ENCODE results near the gene NTRK3.

The NTRK3 gene

DNA sequence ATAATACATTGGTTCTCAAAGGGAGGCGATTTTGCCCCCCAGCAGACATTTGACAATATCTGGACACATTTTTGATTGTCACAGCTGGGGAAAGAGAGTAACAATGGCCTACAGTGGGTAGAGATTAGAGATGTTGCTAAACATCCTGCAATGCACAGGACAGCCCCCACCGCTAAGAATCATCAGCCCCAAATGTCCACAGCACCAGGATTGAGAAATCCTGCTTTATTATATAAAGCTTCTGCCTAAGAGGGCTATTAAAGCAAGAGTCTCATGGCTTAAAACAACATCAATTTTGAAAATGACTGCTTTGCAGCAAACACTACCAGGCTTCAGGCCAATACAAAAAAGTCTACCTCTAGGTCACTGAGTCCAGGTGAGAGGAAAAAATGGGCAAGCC is 68.2 kb downstream of the NTRK3 start:
- Histone ChIP-seq H3K36me3 (ENCODE audit: control insufficient read depth, insufficient read depth, low read length) (no peaks in the 10 kb centered on the region), H3K9ac (ENCODE audit: low read length) (no peak overlapping the region), H3K27me3 (ENCODE audit: control insufficient read depth, insufficient read depth, low read length) (no peaks in the 10 kb centered on the region), H3K9me3 (ENCODE audit: control insufficient read depth, low read length) (no peaks in the 10 kb centered on the region), H3K4me1 (ENCODE audit: control insufficient read depth, insufficient read depth, low read length) (no peaks in the 10 kb centered on the region), H3K4me3 (ENCODE audit: low read length) (no peak overlapping the region)

DNA sequence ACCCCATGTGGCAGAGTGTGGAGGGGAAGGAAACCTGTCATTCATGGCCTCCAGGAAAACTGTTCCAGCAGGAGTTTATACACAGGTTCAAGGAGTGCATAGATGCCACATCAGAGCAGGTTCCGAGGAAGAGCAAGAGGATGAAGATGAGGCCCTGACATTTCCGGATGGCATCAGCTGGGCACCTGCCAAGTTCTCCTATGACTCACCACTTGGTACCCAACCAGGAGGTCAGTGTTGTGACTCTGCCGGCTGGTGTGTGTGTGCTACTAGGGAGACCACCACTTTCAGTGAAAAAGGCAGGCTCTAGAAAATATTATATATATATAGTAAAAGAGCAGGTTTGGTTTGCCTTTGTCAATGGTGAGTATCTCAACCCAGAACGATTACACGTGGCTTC is 69.3 kb downstream of the NTRK3 start:
- Histone ChIP-seq H3K9ac (ENCODE audit: low read length) (no peak overlapping the region), H3K4me1 (ENCODE audit: control insufficient read depth, insufficient read depth, low read length) (no peaks in the 10 kb centered on the region), H3K27me3 (ENCODE audit: control insufficient read depth, insufficient read depth, low read length) (no peaks in the 10 kb centered on the region), H3K4me3 (ENCODE audit: low read length) (no peak overlapping the region), H3K36me3 (ENCODE audit: control insufficient read depth, insufficient read depth, low read length) (no peaks in the 10 kb centered on the region), H3K9me3 (ENCODE audit: control insufficient read depth, low read length) (no peaks in the 10 kb centered on the region)

DNA sequence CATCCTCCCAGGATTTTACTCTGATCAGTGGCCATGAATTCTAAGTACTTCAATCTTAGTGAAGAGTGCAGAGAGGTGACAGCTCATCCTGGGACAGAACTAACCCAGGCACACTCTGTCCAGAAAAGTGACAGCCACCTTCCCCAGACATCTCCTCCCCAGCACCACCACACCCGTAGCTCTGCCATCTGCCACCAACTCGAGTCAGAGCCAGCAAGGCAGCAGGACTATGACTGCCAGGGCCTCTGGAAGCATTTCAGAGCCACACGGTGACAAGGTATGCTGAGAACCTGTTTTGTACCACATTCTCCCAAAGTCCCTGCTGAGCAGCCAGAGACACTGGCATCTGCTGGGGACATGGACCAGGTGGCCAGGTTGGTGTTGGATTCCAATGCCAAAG is 71.0 kb downstream of the NTRK3 start:
- Histone ChIP-seq H3K36me3 (ENCODE audit: control insufficient read depth, insufficient read depth, low read length) (no peaks in the 10 kb centered on the region), H3K27me3 (ENCODE audit: control insufficient read depth, insufficient read depth, low read length) (no peaks in the 10 kb centered on the region), H3K4me1 (ENCODE audit: control insufficient read depth, insufficient read depth, low read length) (no peaks in the 10 kb centered on the region), H3K4me3 (ENCODE audit: low read length) (no peak overlapping the region), H3K9me3 (ENCODE audit: control insufficient read depth, low read length) (no peaks in the 10 kb centered on the region), H3K9ac (ENCODE audit: low read length) (no peak overlapping the region)

DNA sequence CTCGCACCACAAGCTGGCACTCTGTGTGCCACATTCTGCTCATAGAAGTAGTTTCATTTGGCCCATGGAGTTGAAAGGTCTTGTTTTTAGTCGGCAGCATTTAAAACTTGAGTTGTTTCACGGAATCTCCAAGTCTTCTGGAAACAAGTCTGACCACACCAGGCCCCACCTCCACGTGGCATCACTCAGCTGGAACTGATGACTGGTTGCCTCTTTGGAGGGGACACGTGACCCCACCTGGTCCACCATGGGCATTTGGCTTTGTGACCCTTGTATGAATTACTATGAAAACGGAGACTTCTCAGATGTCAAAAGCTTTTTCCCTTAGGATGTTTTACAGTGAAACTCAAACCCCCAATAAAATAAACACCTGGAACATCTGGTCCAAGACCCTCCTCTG is 74.9 kb downstream of the NTRK3 start:
- Histone ChIP-seq H3K36me3 (ENCODE audit: control insufficient read depth, insufficient read depth, low read length) (no peaks in the 10 kb centered on the region), H3K27me3 (ENCODE audit: control insufficient read depth, insufficient read depth, low read length) (no peaks in the 10 kb centered on the region), H3K4me3 (ENCODE audit: low read length) (no peak overlapping the region), H3K4me1 (ENCODE audit: control insufficient read depth, insufficient read depth, low read length) (no peaks in the 10 kb centered on the region), H3K9ac (ENCODE audit: low read length) (no peak overlapping the region), H3K9me3 (ENCODE audit: control insufficient read depth, low read length) (no peaks in the 10 kb centered on the region)

DNA sequence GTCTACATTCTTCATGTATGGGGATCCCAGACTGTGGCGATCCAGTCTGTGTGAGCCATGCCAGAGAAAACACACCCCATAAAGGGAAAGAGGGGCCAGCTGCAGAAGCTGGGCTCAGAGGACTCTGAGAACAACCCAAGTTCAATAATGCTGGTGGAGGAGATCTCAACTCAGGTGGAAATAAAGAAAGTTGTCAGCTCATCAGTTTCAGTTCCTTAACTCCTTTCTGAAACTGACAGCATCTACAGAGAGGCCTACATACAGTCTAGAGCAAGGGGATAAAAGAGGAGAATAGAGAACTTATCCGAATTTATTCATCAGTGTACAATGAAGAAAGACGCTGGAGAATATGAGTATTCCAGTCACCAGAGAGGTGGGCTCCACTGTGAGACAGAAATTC is 77.0 kb downstream of the NTRK3 start:
- H3K4me3 ChIP-seq (ENCODE audit: low read length) = no peak overlapping the region
- no peaks in the 10 kb centered on the region for H3K36me3 ChIP-seq (ENCODE audit: control insufficient read depth, insufficient read depth, low read length)
- H3K4me1 ChIP-seq (ENCODE audit: control insufficient read depth, insufficient read depth, low read length) = no peaks in the 10 kb centered on the region
- H3K9ac ChIP-seq (ENCODE audit: low read length) = no peak overlapping the region
- H3K27me3 ChIP-seq (ENCODE audit: control insufficient read depth, insufficient read depth, low read length) = no peaks in the 10 kb centered on the region
- no peaks in the 10 kb centered on the region for H3K9me3 ChIP-seq (ENCODE audit: control insufficient read depth, low read length)

DNA sequence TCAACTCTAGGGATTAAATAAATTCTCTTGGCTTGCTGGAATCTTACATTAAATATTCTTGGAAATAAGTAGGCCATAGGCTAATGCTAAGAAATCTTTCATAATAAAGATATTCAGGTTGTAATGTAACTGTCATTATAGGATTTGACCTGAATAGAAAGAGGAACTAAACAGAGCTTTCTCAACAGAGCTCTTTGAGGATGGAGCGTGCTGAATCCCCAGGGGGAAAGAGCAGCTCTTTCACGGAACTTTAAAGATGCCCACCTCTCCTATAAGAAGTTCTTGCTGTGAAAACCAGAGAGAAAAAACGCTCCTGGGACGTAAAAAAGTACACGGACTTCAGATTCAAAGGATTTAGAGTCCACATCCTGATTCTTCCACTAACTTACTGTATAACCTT is 77.9 kb downstream of the NTRK3 start:
- no peaks in the 10 kb centered on the region for H3K4me1 ChIP-seq (ENCODE audit: control insufficient read depth, insufficient read depth, low read length)
- no peaks in the 10 kb centered on the region for H3K36me3 ChIP-seq (ENCODE audit: control insufficient read depth, insufficient read depth, low read length)
- H3K27me3 ChIP-seq (ENCODE audit: control insufficient read depth, insufficient read depth, low read length) = no peaks in the 10 kb centered on the region
- no peaks in the 10 kb centered on the region for H3K9me3 ChIP-seq (ENCODE audit: control insufficient read depth, low read length)
- H3K4me3 ChIP-seq (ENCODE audit: low read length) = no peak overlapping the region
- no peak overlapping the region for H3K9ac ChIP-seq (ENCODE audit: low read length)

DNA sequence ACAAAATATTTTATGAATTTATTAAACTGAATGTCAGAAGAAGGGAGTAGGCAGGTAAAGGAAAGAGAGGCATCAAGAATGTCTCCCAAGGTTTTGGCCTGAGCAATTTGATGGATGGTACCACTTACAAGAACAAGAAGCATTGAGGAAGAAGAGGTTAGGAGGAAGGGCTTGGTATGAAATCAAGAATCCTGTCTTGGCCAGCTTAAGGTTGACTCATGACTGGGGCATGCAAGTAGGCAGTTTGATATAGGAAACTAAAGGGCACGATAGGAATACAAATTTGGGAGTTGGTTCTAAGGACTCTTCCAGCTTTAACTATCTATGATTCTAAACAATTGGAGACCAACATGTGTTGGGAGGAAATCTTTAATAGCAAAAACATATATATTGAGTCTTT is 79.1 kb downstream of the NTRK3 start:
- Histone ChIP-seq H3K4me1 (ENCODE audit: control insufficient read depth, insufficient read depth, low read length) (no peaks in the 10 kb centered on the region), H3K4me3 (ENCODE audit: low read length) (no peak overlapping the region), H3K36me3 (ENCODE audit: control insufficient read depth, insufficient read depth, low read length) (no peaks in the 10 kb centered on the region), H3K27me3 (ENCODE audit: control insufficient read depth, insufficient read depth, low read length) (no peaks in the 10 kb centered on the region), H3K9ac (ENCODE audit: low read length) (no peak overlapping the region), H3K9me3 (ENCODE audit: control insufficient read depth, low read length) (no peaks in the 10 kb centered on the region)

DNA sequence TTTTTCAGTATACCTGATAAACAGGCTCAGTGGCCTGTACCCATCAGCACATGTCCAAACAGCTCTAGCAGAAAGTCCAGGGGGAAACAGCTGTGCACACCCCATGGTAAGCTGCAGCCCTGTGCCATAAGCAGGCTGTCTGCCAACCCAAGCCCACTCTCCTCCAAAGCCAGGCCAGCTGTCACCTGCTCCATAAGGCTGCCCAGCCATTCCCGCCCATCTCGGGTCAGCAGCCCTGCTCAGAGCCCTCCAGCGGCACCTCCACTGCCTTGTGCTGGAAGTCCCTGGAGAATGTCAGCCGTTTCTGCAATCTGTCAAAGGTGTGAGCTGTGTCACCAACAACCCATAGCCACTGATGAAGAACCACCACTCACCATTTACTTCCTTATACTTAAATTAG is 82.0 kb downstream of the NTRK3 start:
- H3K27me3 ChIP-seq (ENCODE audit: control insufficient read depth, insufficient read depth, low read length) = no peaks in the 10 kb centered on the region
- no peak overlapping the region for H3K9ac ChIP-seq (ENCODE audit: low read length)
- no peaks in the 10 kb centered on the region for H3K4me1 ChIP-seq (ENCODE audit: control insufficient read depth, insufficient read depth, low read length)
- H3K9me3 ChIP-seq (ENCODE audit: control insufficient read depth, low read length) = no peaks in the 10 kb centered on the region
- no peaks in the 10 kb centered on the region for H3K36me3 ChIP-seq (ENCODE audit: control insufficient read depth, insufficient read depth, low read length)
- H3K4me3 ChIP-seq (ENCODE audit: low read length) = no peak overlapping the region

DNA sequence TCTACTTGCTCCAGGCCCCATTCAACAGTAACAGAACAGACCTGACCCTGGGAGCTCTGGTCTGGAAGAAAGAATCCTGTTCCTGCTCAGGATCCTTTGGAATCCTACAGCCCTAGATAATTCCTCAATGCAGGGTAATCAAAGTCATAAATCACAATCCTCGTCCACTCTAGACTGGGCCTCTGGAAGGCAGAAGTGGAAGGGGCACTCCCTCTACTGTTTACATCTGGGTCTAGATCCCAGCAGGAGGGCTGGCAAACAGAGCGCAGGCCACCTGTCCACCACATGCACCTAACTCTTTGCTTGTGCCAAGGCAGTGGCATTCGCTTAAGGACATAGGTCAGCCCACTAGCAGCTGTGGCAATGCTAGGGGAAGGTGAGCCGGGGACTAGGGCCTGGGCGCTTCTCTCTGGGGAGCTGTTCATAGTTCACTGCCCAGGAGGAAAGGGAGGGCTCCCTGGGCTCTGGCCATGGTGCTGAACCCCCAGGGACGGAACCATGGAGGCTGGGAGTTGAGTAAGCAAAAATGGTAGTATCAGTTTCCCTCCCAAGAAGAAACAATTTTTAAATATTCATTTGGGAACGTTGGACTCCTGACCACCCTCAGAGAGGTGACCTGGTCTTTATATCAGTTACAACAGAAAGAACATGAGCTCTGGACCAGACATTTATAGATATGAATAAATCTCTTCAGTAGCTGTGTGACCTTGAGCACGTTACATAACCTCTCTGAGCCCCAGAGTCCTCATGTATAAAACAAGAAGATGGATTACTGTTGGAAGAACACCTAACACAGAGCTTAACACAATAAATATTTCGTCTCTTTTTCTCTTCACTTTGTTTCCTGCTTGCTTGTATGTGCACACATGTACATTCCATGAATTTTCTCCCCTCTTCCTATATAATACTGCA is 90.2 kb downstream of the NTRK3 start:
- Histone ChIP-seq H3K9me3 (ENCODE audit: control insufficient read depth, low read length) (no peaks in the 10 kb centered on the region), H3K27me3 (ENCODE audit: control insufficient read depth, insufficient read depth, low read length) (no peaks in the 10 kb centered on the region), H3K4me1 (ENCODE audit: control insufficient read depth, insufficient read depth, low read length) (no peaks in the 10 kb centered on the region), H3K9ac (ENCODE audit: low read length) (no peak overlapping the region), H3K36me3 (ENCODE audit: control insufficient read depth, insufficient read depth, low read length) (no peaks in the 10 kb centered on the region), H3K4me3 (ENCODE audit: low read length) (no peak overlapping the region)

DNA sequence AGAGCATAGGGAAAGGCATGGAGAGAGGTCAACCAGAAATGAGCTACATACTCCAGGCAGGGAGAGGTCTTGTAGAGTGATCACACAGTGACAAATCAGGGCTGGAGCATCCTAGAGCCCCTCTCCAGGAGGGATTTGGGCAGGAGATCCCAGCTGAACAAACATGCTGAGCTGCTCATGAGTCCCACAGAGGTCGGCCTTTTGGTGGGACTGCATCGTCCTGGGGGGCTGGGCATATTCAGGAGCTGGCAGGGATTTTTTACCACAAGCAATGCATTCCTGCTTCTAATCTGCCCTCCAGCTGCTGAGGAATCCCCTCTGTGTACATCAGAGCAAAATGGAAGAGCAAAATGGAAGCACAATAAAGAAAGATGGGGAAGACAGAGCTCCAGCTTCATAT is 94.9 kb downstream of the NTRK3 start:
- no peaks in the 10 kb centered on the region for H3K27me3 ChIP-seq (ENCODE audit: control insufficient read depth, insufficient read depth, low read length)
- H3K4me3 ChIP-seq (ENCODE audit: low read length) = no peak overlapping the region

DNA sequence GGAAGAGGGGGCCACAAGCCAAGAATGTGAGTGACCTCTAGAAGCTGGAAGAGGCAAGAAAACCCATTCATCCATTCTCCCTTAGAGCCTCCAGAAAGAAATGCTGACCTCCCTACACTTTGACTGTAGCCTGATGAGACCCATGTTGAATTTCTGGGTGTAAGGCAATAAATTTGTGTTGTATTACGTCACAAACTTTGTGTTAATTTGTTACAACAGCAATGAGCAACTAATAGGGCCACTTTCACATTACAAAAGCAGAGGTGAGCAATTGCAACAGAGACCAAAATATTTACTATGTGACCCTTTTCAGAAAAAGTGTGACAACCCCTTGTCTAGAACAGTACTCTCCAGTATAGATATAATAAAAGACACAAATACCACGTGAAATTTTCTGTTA is 101.2 kb downstream of the NTRK3 start:
- H3K9ac ChIP-seq (ENCODE audit: low read length) = no peak overlapping the region
- H3K4me1 ChIP-seq (ENCODE audit: control insufficient read depth, insufficient read depth, low read length) = no peaks in the 10 kb centered on the region
- H3K4me3 ChIP-seq (ENCODE audit: low read length) = no peak overlapping the region
- H3K36me3 ChIP-seq (ENCODE audit: control insufficient read depth, insufficient read depth, low read length) = no peaks in the 10 kb centered on the region
- H3K9me3 ChIP-seq (ENCODE audit: control insufficient read depth, low read length) = no peaks in the 10 kb centered on the region
- H3K27me3 ChIP-seq (ENCODE audit: control insufficient read depth, insufficient read depth, low read length) = no peaks in the 10 kb centered on the region

More for the DNA sequence above, 94.9 kb downstream of the NTRK3 start:
- Histone ChIP-seq H3K9me3 (ENCODE audit: control insufficient read depth, low read length) (no peaks in the 10 kb centered on the region), H3K9ac (ENCODE audit: low read length) (no peak overlapping the region), H3K4me1 (ENCODE audit: control insufficient read depth, insufficient read depth, low read length) (no peaks in the 10 kb centered on the region), H3K36me3 (ENCODE audit: control insufficient read depth, insufficient read depth, low read length) (no peaks in the 10 kb centered on the region)

DNA sequence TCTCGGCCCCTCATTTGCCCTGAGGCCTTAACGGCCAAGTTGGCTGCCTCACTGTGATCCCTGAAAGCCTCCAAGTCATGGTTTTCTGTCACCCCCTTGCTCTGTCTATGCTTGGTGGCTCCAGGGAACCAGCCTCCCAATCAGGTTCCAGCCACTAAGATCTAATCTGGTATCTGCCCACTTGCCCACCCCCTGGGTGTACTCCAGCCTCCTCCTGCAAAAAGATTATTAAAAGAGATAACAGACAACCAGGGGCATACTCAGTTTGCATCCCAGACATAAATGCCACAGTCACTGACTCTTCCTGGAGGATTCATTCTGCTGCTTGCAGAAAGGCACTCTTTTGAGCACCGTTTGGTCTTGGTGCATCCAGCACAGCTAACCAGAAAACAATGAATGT is 103.9 kb downstream of the NTRK3 start:
- Histone ChIP-seq H3K27me3 (ENCODE audit: control insufficient read depth, insufficient read depth, low read length) (no peaks in the 10 kb centered on the region), H3K9me3 (ENCODE audit: control insufficient read depth, low read length) (no peaks in the 10 kb centered on the region), H3K4me1 (ENCODE audit: control insufficient read depth, insufficient read depth, low read length) (no peaks in the 10 kb centered on the region), H3K9ac (ENCODE audit: low read length) (no peak overlapping the region), H3K4me3 (ENCODE audit: low read length) (no peak overlapping the region), H3K36me3 (ENCODE audit: control insufficient read depth, insufficient read depth, low read length) (no peaks in the 10 kb centered on the region)

DNA sequence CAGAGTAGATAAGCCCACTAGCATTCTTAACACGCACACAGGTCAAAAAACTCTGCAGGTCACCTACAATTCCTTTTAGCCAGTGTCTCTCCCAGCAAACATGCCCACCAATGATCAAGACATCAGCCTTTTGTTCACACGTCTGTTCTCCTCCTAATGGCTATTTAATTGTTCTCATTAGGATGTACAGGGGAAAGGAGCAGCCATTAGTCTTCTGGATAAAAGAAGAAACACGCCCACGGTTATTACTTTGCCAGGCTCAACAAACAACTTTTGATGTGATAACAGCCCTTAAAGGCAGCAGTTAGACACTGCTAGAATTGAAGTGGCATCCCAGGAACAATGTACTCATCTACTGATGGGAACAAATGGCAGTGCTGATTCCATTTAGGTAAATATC is 108.8 kb downstream of the NTRK3 start:
- no peaks in the 10 kb centered on the region for H3K4me1 ChIP-seq (ENCODE audit: control insufficient read depth, insufficient read depth, low read length)
- H3K36me3 ChIP-seq (ENCODE audit: control insufficient read depth, insufficient read depth, low read length) = no peaks in the 10 kb centered on the region
- H3K27me3 ChIP-seq (ENCODE audit: control insufficient read depth, insufficient read depth, low read length) = no peaks in the 10 kb centered on the region
- no peak overlapping the region for H3K9ac ChIP-seq (ENCODE audit: low read length)
- H3K4me3 ChIP-seq (ENCODE audit: low read length) = no peak overlapping the region
- no peaks in the 10 kb centered on the region for H3K9me3 ChIP-seq (ENCODE audit: control insufficient read depth, low read length)
